ENCODE results near the gene ST6GAL1.
A peak's percentile ranks its signal among the peaks of the same experiment; 100 is the strongest.

The ST6GAL1 gene

DNA sequence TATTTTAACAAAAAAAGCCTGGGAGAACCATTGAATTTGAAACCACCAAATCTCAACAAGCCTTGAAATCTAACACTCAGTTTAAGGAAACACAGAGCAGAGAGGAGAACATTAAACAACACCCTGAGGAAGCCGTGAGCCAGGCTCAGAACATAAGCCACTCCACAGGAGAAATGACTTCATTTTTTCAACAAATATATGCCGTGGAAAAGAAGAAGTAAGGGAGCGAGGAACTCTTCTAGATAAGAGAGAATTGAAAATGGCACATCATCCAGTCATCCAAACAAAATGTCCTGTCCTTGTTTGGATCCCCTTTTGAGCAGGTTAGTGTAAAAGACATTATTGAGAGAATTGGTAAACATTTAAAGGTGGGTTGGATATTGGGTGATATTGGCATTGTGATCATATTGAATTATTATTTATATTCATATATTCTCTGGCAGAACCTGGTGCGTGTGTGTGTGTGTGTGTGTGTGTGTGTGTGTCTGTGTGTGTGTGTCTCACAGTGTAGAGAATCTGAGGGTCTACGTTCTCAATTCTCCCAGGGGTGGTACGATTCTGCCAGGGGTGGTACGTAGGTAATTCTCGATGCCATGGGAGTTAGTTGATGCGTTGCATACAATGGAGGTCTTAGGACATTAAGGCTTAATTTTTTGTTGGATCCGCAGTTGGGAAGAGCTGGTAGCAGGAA, 94.4 kb downstream of the ST6GAL1 start:
- no peak for DNase-seq

DNA sequence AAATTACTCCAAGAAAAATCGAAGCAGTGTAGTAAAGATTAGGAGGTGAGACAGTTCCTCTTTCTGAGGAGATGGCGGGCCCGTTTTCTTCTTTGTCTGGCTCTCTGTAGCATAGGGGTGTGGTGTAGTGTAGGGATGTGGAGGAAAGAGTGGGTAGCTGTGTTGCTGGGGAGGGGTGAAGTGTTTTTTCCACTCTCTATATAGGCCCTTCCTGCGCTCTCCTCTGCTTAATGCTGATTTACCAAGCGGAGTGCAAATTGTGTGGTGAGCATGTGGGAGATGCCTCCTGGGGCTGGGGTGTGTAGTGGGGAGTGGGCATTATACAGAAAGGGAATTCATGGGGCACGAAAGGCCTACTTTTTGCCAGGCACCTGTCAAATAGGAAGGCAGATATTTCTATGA, 94.9 kb downstream of the ST6GAL1 start:
- peak in 1 of 2 donors; percentile 56 for DNase-seq

DNA sequence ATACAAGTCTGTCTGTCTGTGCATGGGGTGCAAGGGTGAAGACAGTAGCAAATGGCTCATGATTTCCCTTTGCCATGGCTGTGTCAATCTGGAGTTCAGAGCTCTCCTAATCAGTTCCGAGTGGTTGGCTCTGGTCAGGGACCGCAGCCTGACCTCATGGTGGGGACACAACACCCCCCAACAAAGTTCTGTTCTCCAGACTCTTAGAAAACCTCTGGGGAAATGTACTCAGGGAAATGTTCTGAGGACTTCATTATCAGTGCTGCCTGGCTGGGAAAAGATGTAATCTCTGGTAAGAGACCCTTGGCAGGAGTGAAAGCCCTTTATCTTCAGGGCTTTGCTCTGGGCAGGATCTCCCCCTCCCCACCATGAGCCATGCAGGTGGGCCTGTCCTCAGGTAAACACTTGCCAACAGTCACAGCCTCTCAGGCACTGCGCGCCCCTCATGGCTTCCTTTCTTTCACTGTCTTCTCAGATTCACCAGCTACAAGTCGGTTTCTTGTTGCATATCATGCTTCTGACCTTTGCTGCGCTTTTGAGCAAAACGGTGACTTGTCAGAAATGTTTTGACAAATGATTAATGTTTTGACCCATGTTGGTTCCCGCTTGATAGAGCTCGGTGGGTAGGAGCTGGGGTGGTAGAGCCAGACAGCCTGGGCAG, 95.5 kb downstream of the ST6GAL1 start:
- peak; percentile 27 to 35 for DNase-seq

GRCh38 chr3:187026317-187026670, 96.0 kb downstream of the ST6GAL1 start:
- DNase-seq, result no peak

DNA sequence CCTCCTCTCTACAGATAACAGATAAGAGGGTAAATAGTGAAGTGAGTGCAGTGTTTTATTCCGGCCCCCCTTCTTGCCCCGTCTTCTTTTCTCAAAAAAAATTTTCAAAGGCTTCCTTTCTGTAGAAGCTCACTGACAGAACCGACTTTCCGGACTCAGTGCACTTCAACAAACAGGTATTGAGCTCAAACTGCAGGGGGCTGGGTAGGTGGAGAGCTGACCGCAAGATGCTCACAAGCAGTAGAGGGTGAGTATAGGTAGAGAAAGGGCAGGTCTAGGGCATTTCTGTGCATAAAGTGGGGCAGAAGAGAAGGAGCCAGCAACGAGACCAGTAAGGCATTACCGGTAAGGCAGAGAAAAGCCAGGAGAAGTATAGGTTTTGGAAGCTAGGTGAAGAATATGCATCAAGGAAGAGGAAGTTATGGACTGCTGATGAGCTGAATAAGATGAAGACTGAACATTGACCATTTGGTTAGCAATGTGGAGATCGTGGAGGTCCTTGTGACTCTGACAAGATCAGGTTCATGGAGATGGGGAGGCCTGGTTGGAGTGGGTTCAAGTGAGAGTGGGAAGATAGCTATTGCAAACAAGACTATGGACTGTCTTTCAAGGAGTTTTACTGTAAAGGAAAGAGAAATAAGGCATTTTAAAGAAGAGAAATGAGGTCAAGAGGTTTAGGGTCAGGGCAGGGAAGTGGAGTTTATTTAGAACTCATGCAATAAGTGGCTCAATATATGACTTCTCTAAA, 97.4 kb downstream of the ST6GAL1 start:
- peak; percentile 89 to 91 for DNase-seq

- DNase-seq, result no peak
Observed at GRCh38 chr3:187031934-187032333, 101.6 kb downstream of the ST6GAL1 start.

DNA sequence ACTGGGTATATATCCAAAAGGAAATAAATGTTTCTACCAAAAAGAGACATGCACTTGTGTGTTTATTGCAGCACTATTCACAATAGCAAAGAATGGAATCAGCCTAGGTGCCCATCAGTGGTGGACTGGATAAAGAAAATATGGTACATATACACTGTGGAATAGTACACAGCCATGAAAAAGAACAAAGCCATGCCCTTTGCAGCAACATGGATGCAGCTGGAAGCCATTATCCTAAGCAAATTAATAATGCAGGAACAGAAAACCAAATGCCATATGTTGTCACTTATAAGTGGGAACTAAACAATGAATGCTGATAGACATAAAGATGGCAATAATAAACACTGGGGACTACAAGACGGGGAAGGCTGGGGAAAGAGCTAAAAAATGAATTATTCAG, 106.1 kb downstream of the ST6GAL1 start:
- DNase-seq, result no peak

GRCh38 chr3:187039100-187039722, 108.9 kb downstream of the ST6GAL1 start:
- DNase-seq, result no peak

GRCh38 chr3:187039723-187040414, 109.5 kb downstream of the ST6GAL1 start:
- no peak for DNase-seq

DNA sequence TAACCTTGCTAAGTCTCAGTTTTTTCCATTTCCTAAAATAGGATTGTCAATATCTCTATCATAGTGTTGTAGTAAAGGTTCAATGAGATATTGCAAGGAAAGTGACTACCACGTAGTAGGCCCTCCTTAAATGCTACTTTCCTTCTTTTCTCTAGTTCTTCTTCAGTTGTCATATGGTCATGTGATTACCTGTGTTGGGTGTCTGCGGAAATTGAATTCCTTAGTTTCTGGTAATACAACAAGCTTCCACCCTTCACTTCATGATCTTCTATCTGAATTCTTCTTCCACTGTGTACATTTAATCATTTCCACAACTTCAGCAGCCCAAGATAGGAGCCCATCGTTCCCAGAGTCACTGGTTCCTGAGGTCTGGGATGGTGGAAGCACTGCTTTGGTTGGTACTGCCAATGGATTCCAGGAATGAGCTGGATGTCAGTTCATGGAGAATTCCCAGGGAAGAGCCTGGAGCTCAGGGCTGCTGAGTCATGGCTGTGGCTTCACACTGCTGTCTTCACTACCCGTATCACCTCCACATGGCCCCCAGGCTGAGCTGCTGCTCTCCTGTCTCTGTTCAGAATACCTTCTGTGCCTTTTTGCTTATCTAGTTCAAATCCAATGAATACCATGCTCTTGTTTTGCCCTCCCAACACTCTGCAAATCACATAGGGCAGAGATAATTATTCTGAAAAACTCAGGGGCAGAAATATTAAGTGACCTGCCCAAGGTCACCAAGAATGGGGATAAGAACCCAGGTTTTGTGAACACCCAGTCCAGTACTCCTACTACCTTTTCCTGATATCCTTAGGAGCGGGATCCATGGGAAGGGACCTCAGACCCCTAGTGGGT, 110.4 kb downstream of the ST6GAL1 start:
- no peak for DNase-seq

GRCh38 chr3:187041362-187042307, 111.3 kb downstream of the ST6GAL1 start:
- DNase-seq, result peak; percentile 44 to 74

DNA sequence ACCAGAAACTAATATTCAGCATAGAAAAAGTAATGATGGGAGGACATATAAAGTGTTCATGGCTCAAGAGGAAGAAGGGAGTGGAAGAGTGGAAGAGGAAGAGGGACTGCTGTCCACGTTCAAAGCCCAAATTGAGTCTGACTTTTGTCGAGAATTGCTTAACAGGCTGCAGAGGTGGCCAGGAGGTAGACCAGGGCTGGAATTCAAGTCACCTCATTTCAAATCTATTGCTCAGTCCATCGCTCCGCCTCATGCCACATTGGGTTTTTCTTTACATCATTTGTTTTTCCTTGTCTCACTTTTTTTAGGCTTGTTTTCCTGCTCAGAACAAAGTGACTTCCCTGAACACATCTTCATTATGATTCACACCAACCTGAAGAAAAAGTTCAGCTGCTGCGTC, 112.0 kb downstream of the ST6GAL1 start:
- DNase-seq, result no peak

GRCh38 chr3:187042874-187043458, 112.6 kb downstream of the ST6GAL1 start:
- no peak for DNase-seq

GRCh38 chr3:187044206-187044605, 113.9 kb downstream of the ST6GAL1 start:
- DNase-seq, result peak in 1 of 2 donors; percentile 53

DNA sequence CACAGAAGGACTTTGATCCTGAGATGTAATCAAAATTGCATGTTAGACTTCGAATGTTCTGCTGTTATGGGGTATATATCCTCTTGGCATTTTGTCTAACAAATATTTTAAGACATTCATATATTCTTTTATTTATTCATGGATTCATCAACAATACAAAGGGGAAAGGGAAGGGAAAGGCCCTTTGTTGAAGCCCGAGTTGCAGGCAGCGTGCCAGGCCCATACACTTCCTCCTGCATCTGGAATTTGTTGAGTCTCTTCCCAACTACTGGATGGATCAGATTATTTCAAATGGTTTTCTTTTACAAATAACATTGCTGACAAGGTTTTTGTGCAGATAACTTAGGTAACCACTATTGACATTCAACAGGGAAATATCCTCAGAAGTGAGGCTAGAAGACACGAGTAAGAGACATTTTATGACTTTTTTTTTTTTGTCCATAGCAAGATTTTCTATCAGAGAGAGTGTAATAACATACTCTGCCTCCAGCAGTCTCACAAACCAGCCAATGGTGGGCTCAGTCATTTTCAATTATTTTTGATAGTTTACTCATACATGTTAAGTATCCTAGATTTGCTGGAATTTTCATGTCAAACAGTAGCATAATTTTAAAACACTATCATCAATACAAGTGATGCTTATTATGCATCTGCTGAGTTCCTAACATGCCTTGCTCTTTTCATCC, 114.7 kb downstream of the ST6GAL1 start:
- DNase-seq, result no peak

GRCh38 chr3:187046033-187046432, 115.7 kb downstream of the ST6GAL1 start:
- DNase-seq, result no peak

DNA sequence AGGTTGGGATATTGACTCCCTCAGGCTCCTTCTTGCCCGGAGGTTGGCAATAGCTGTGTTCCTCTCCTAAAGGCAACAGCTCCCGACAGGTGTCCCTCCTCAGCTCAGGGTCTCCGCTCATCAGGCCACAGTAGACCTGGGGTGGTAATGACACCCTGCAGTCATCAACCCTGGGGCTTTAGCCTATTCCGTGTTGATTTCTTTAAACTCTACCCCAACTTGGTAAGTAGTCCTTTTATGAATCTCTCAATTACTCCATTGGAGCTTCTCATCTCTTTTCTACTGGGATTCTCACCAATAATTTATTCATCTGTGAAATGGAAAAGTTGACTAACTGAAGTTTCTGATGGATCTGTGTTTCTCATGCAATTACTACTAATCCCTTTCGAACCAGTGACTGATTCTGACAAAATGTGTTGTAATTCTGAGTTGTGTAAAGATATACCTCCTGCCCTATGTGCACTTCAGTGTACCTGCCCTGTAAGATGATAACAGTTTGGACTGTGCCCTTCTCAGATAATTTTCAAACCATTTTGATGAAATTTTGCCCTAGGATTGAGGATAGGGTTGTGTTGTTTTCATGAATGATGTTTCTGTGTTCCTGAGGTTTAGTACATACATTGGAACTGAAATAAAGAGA, 119.3 kb downstream of the ST6GAL1 start:
- no peak for DNase-seq

DNA sequence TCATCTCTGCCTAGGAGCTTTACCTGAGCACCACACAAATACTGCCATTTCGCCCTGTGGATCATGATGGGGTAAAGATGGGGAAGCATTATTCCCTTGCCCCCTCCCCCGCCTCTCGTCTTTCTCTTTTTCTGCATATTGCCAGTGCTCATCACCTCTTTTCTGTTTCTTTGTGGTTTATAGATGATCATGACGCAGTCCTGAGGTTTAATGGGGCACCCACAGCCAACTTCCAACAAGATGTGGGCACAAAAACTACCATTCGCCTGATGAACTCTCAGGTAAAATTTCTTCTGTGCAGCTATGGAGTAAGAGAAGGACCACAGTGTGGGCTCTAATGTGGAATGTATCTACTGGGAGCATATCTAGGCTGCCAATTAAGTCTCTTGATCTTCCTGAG, 120.7 kb downstream of the ST6GAL1 start:
- DNase-seq, result no peak

GRCh38 chr3:187051724-187052366, 121.5 kb downstream of the ST6GAL1 start:
- DNase-seq, result no peak
